SU-DHL-6 (cell line): Measurements from ENCODE around the gene LRRK1.

Source experiments
- H2AFZ ChIP-seq: fragments of 200-600 bp; sonication (generic); 2 replicates; pipeline ENCODE4 v1.6.1; 2014; ENCODE audit warnings: low read depth, mild to moderate bottlenecking, moderate library complexity, mixed read lengths, antibody characterized with exemption, low read length; ENCODE audit not compliant: severe bottlenecking
- H3F3A ChIP-seq: fragments of 200-600 bp; shearing (Covaris generic); 2 replicates; pipeline ENCODE4 v1.6.0; 2016; ENCODE audit warnings: antibody characterized with exemption, mild to moderate bottlenecking; ENCODE audit not compliant: insufficient read depth
- H3K27ac ChIP-seq: fragments of 200-600 bp; sonication (generic); 2 replicates; pipeline ENCODE4 v1.5.1; 2016; ENCODE audit warnings: low read depth, mild to moderate bottlenecking, low read length, moderate library complexity, mixed read lengths
- H3K27me3 ChIP-seq: fragments of 200-600 bp; sonication (generic), shearing (Covaris generic); 2 replicates; pipeline ENCODE4 v1.6.0; 2014; ENCODE audit warnings: mild to moderate bottlenecking, low read length
- H3K36me3 ChIP-seq: fragments of 200-600 bp; sonication (generic); 2 replicates; pipeline ENCODE4 v1.6.1; 2014; ENCODE audit warnings: mild to moderate bottlenecking, low read length, mixed read lengths
- H3K4me2 ChIP-seq: fragments of 300-600, 200-600 bp; shearing (Covaris generic), sonication (generic); 2 replicates; pipeline ENCODE4 v1.6.0; 2014; ENCODE audit warnings: low read length, low read depth, mild to moderate bottlenecking; ENCODE audit not compliant: poor library complexity, severe bottlenecking
- H3K4me3 ChIP-seq: fragments of 200-600 bp; sonication (generic); 2 replicates; pipeline ENCODE4 v1.5.1; 2014; ENCODE audit warnings: antibody characterized with exemption, low read length, mild to moderate bottlenecking, mixed read lengths; ENCODE audit not compliant: insufficient read depth, poor library complexity, severe bottlenecking
- H3K79me2 ChIP-seq: fragments of 200-600 bp; sonication (generic); 2 replicates; pipeline ENCODE4 v1.6.1; 2014; ENCODE audit warnings: mild to moderate bottlenecking, low read length, moderate library complexity; ENCODE audit not compliant: insufficient read depth
- H3K9ac ChIP-seq: fragments of 200-600 bp; sonication (generic); 2 replicates; pipeline ENCODE4 v1.7.0; 2014; ENCODE audit warnings: mild to moderate bottlenecking, low read length
- H3K9me2 ChIP-seq: fragments of 200-600 bp; sonication (generic); replicated peaks from 2 replicates; pipeline ENCODE4 v1.6.1; 2014; ENCODE audit warnings: low read length; ENCODE audit not compliant: insufficient read depth
- H3K9me3 ChIP-seq: fragments of 200-600 bp; sonication (generic); 2 replicates; pipeline ENCODE4 v1.6.1; 2014; ENCODE audit warnings: low read length, mixed read lengths; ENCODE audit not compliant: insufficient read depth
- H4K20me1 ChIP-seq: fragments of 200-600 bp; sonication (generic); 2 replicates; pipeline ENCODE4 v1.6.1; 2014; ENCODE audit warnings: low read depth, mild to moderate bottlenecking, antibody characterized with exemption, low read length, moderate library complexity, mixed read lengths
- EZH2phosphoT487 ChIP-seq: fragments of 200-600 bp; sonication (generic), shearing (Covaris generic); conservative IDR thresholded peaks from 2 replicates; pipeline ENCODE4 v1.6.1; 2018; ENCODE audit warnings: mild to moderate bottlenecking, antibody characterized with exemption, low read length, moderate library complexity, mixed read lengths
- TF ChIP-seq, protein P1 (sequence below): fragments of 200-600 bp; sonication (generic); IDR thresholded peaks from one replicate; pipeline ENCODE4 v1.5.1; 2017; ENCODE audit warnings: antibody characterized with exemption, mild to moderate bottlenecking, low read length, moderate library complexity; ENCODE audit not compliant: insufficient read depth, poor library complexity, severe bottlenecking

LRRK1 gene

DNA sequence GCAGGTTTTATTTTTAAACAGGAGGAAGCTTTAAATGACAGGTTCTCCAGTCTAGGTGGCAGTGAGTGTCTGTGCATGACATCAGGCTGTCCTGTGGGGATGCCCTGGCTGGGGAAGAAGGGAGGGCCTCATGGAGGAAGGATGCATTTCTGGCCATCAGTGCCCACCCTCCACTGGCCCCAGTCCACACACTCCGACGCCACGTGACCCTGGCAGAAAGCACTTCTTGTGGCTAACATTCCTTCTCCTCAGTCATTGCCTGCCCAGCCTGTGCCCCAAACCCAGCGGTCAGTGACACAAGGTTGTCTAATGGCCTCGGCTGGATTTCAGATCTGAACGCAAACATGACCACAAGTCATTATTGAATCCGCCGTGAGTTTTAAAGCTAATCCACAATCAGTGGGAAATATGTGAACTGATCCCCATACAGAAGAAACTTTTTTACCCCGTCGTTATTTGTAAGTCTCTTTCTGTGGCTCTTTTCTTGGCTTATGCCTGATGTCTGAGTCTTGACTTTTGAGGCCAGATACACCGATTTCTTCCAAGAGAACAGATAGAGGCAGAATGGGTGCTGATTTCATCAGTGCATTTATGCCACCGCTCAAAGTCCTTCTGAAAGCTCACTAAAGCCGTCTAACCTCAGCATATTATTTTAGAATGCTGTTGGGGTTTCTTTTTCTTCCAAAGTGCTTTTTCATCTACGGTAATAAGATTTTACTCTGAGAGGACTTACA lies 17.3 kb upstream of the LRRK1 start:
- Histone ChIP-seq H3K9me3 (no peaks in the 10 kb centered on the region), H3K9ac (no peak overlapping the region), H3F3A (no peaks in the 10 kb centered on the region), H3K36me3 (no peaks in the 10 kb centered on the region), H3K79me2 (no peaks in the 10 kb centered on the region), H3K4me2 (no peak overlapping the region), H3K9me2 (no peaks in the 10 kb centered on the region), H2AFZ (no peak overlapping the region), H3K27me3 (no peaks in the 10 kb centered on the region), H4K20me1 (no peaks in the 10 kb centered on the region), H3K4me3 (no peak overlapping the region), H3K27ac (no peak overlapping the region)
- TF ChIP-seq, protein P1, sequence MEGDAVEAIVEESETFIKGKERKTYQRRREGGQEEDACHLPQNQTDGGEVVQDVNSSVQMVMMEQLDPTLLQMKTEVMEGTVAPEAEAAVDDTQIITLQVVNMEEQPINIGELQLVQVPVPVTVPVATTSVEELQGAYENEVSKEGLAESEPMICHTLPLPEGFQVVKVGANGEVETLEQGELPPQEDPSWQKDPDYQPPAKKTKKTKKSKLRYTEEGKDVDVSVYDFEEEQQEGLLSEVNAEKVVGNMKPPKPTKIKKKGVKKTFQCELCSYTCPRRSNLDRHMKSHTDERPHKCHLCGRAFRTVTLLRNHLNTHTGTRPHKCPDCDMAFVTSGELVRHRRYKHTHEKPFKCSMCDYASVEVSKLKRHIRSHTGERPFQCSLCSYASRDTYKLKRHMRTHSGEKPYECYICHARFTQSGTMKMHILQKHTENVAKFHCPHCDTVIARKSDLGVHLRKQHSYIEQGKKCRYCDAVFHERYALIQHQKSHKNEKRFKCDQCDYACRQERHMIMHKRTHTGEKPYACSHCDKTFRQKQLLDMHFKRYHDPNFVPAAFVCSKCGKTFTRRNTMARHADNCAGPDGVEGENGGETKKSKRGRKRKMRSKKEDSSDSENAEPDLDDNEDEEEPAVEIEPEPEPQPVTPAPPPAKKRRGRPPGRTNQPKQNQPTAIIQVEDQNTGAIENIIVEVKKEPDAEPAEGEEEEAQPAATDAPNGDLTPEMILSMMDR: no peak
- TF ChIP-seq EZH2phosphoT487: no peak

DNA sequence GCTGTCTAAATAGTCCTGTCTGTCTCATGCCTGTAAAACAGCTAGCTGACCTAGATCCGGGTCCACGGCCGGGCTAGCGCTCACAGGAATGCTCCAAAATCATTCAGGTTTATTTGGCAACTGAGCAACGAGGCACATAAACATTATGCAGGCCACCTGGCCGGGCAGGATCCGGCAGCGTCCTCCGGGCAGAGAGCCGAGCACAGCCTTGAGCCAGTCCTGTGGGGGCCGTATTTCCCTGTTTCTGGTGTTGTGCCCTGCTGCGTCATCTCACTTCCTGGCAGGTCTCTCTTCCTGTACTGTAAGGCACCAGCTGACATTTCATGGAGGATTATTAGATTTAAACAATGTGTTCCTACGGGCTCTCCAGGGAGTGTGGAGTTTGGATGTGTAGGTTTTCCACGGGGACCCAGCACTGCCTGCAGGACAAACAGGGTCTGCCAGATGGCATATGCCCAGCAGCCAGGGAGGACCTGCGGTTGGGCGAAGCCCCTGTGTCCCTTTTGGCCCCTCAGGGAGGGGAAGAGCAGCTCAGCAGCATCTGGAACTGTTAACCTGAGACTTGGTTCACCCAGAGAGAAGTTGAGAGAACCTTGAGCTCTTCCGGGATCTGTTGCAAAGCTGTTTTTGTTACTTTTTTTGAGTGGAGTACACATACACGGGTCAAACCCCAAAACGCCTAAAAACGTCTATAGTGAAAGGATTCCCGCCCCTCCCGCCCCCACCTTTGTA lies 16.6 kb upstream of the LRRK1 start:
- H3K27ac ChIP-seq: no peak overlapping the region
- no peak overlapping the region for H3K4me3 ChIP-seq
- no peak overlapping the region for H3K4me2 ChIP-seq

DNA sequence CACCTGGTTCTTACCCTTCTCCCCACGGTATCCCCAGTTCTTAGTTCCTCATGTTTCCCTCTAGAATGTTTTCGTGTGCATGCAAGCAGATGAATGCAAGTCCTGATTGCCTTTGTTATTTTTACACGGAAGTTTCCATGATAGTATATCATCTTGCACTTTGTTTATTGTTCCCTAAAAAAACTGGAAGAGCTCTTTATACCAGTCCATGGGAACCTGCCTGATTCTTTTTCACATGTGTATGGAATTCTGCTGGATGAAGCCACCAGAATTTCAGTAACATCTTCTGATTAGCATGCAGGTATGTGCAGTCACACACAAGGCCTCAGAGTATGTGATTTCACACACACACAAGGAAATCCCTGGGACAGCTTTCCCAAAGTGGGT lies 16.0 kb upstream of the LRRK1 start:
- Histone ChIP-seq H3K27ac (no peak overlapping the region), H3K79me2 (no peaks in the 10 kb centered on the region), H3K36me3 (no peaks in the 10 kb centered on the region), H3K9me3 (no peaks in the 10 kb centered on the region), H3K27me3 (no peaks in the 10 kb centered on the region), H3F3A (no peaks in the 10 kb centered on the region), H4K20me1 (no peaks in the 10 kb centered on the region), H3K4me3 (no peak overlapping the region), H2AFZ (no peak overlapping the region), H3K4me2 (no peak overlapping the region), H3K9ac (no peak overlapping the region), H3K9me2 (no peaks in the 10 kb centered on the region)
- TF ChIP-seq, protein P1: no peak
- no peak for TF ChIP-seq EZH2phosphoT487

More for the DNA sequence above, 16.6 kb upstream of the LRRK1 start:
- no peak overlapping the region for H3K9ac ChIP-seq
- H3K27me3 ChIP-seq: no peaks in the 10 kb centered on the region
- no peaks in the 10 kb centered on the region for H3K9me2 ChIP-seq
- no peak overlapping the region for H2AFZ ChIP-seq
- H3F3A ChIP-seq: no peaks in the 10 kb centered on the region
- no peaks in the 10 kb centered on the region for H4K20me1 ChIP-seq
- H3K36me3 ChIP-seq: no peaks in the 10 kb centered on the region
- H3K79me2 ChIP-seq: no peaks in the 10 kb centered on the region
- TF ChIP-seq, protein P1: no peak
- TF ChIP-seq EZH2phosphoT487: no peak
- no peaks in the 10 kb centered on the region for H3K9me3 ChIP-seq
